Smooth muscle cell of the brain vasculature (primary cell): ENCODE measurements around the gene C1orf115.
"Not testable (repeated sequence)": the region's sequence is repeated elsewhere in the genome, so short reads cannot be mapped to it uniquely, and the experiment has no call there.

Source experiments
- DNase-seq: peaks from one replicate; pipeline ENCODE4 v3.0.0-alpha.2; 2012; ENCODE audit warnings: low read depth, low spot score

C1orf115 gene

GRCh38 chr1:220694866-220695382 lies 4.8 kb downstream of the C1orf115 start:
- DNase-seq, result no peak

- no peak for DNase-seq
Observed at GRCh38 chr1:220695426-220695825, 5.3 kb downstream of the C1orf115 start.

DNA sequence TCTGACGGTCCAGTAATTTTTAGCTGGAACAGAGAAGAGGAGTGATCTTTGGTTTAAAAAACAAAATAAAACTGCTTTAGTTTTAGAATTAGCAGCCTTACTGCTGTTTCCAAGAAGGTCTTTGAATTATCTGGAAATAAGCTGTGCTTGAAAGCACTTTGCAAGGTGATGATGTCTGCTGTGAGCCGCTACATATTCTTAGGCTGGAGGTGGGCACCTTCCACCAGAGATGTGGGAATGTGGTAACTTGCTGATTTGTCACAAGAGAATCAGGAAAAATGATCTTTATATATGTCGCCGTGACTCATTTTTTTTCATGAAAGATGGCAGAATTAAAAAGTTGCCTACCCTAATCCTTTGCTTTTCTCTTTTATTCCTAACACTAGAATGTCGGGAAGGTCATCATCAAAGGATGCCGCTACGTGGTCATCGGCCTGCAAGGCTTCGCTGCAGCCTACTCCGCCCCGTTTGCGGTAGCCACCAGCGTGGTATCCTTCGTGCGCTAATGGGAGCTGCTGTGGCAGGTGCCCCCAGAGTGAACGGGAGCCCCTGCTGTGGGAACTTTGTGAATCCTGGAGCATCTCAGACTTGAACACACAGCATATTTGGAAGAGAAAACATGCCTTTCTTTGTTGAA lies 6.2 kb downstream of the C1orf115 start:
- DNase-seq, result no peak

DNA sequence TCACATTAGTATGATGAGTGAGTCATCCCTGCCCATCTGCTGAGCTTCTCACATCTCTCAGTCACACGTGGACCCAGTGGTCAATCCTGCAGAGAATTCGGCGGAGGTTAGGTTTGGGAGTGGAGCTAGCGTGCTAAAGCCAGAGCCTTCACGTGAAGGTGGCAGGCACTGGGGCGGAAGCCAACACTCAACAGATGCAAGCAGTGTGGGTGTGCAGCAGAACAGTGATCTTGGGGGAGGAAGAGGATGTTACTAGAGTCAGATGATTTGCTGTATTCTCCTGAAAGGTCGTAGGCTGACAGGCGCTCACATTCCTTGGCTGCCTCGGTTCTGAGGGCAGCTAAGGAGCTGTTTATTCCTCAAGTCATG lies 6.7 kb downstream of the C1orf115 start:
- DNase-seq, result no peak

DNA sequence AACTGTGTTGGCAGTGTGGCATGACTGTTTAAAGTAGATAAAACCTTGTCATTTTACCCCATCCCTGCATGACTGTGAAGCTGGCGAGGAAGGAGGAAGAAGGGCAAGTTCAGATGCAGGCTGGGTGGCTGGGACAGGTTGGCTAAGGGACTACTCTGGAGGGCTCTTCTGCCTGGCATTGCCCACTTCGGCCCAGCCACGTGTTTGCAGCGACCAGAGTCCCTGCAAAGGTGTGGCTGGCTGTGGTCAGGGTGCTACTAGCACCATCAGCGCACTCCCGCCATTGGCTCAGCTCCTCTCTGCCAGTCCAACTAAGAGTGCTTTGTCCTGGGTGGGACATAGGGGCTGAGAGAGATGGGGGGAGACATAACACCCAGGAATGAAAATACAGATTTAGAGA lies 7.2 kb downstream of the C1orf115 start:
- no peak for DNase-seq

GRCh38 chr1:220698607-220699016 lies 8.4 kb downstream of the C1orf115 start:
- no peak for DNase-seq

DNA sequence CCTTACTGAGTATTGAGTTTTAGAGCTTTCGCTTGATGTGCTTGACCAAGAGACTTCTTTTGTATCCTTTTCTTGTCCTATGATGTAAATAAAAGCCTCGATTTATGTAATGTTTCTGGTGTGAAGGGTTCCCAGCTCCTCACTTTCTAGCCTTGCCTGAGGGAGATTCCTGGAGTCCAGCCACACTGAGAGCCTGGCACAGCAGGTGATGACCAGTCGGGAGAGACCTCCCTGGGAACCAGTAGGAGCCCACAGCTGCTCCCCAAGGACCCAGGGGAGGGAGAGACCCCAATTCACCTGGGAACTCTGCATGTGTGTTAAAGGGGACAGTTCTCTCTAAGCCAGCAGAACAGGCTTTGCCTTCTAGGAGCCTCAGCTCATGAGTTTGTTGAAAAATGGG lies 8.9 kb downstream of the C1orf115 start:
- no peak for DNase-seq

GRCh38 chr1:220700556-220701179 lies 10.5 kb downstream of the C1orf115 start:
- no peak for DNase-seq

- DNase-seq, result no peak
Observed at GRCh38 chr1:220701974-220702373, 11.8 kb downstream of the C1orf115 start.

DNA sequence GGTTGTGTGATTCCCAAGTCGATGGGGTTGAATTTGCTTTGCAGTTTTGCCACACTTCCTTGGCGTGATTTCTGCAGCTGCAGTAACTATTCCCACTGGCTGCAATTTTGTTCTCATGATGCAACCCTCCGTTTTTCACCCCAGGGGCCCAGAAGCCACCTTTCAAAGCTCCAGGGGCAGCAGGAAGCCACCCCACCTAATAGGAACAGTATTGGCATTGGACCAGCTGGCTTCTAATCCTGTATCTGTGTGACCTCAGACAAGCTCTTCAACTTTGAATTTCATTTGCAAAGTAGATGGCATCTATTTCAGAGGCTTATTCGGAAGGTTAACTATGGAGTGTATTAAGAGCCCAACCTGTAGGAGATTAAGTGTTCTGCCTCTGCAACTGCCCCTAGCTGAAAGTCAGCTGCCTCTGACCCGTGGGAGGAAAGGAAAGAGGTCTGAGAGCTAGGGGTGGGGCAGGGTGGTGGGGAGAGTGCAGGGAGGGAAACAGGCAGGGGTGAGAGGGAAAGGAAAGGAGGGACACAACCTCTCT lies 12.6 kb downstream of the C1orf115 start:
- DNase-seq, result no peak

DNA sequence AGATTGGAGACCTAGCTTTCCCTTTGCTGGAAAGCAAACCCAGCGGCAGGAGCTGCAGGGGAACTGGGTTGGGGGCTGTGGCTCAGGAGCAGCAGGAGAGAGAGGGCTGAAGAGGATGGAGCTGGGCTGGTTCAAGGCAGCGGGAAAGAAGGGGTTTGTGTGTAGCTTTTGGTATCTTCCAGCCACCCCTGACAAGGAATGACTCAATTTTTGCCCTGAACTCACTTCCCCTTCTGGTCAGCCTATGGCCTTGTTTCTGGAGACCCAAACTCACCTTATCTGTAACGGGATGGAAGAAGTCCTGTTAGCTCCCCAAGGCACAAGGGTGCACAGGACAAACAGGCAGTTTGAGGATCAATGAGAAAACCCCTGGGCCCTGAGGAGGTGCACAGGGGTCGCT lies 13.1 kb downstream of the C1orf115 start:
- DNase-seq, result no peak

- no peak for DNase-seq
Observed at GRCh38 chr1:220705782-220706181, 15.6 kb downstream of the C1orf115 start.

GRCh38 chr1:220706480-220706879 lies 16.3 kb downstream of the C1orf115 start:
- DNase-seq, result no peak

- DNase-seq, result no peak
Observed at GRCh38 chr1:220707160-220707559, 17.0 kb downstream of the C1orf115 start.

GRCh38 chr1:220708244-220708643 lies 18.1 kb downstream of the C1orf115 start:
- DNase-seq, result no peak

- no peak for DNase-seq
Observed at GRCh38 chr1:220708936-220709801, 19.0 kb downstream of the C1orf115 start.

DNA sequence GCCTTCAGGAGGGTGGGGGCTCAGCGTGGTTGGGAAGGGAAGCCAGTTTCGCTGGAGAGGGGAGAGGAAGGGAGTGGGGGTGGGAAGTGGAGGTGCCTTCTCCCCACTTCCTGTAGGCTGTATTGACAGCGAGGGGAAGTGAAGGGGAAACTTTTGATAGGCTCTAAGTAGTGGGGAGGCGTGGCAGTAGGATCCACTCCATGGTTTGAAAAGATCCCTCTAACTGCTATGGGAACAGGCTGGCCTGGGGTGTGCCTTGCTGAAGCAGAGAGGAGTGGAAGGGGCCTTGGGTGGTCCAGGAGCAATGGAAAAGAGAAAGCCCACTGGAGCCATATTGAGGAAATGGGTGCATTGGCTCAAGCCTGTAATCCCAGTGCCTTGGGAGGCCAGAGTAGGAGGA lies 20.2 kb downstream of the C1orf115 start:
- DNase-seq, result no peak

DNA sequence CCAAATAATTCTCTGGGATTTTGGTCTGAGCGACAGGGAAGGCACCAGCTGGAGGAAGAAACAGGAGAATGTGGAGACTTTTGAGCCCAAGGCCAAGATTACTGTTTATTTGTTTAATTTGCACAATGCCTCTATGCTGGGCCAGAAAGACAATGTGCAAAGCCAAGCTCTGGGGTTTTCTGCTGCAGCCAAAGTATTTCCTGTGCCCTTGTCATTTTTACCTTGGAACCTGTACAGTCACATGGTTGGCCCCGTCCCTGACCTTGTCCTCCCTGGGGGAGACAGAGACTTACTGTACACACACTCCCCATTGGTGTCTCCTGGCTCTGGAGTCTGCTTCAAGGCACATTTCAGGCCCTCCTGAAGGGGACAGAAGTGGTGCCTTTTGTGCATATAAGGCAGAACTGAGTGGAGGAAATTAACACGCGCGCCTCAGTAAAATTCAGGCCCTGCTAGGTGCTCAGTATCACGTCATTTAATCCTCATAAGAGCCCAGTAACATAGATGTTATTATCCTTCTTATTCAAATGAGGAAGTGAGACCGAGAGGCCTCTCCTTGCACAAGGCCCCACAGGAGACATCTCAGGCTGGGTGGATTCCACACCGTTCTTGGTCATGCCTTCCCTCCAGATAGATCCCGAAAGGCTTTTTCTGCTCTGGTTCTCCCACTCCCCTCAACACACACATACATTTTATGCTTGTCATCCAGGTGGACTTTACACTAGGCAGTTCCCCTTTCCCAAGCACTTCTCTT lies 21.1 kb downstream of the C1orf115 start:
- DNase-seq, result no peak

DNA sequence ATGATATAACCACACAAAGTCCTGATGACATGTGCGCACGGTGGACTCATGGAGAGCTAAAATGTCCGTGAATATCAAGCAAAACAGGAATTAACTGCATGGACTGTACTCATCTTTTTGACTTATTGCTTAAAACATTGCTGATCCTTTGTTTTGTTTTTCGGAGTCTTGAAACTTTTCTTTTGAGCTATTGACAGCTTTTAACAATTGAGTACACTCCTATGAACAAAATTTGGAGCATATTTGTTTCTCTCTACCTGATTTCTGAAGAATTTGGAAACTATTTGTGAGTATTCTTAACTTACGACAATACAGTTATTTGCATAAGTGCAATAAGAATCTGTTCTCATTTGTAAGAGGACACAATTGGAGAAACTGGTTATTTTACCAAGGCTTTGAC lies 25.8 kb downstream of the C1orf115 start:
- DNase-seq, result not testable (repeated sequence)

GRCh38 chr1:220717800-220718640 lies 27.9 kb downstream of the C1orf115 start:
- no peak for DNase-seq

DNA sequence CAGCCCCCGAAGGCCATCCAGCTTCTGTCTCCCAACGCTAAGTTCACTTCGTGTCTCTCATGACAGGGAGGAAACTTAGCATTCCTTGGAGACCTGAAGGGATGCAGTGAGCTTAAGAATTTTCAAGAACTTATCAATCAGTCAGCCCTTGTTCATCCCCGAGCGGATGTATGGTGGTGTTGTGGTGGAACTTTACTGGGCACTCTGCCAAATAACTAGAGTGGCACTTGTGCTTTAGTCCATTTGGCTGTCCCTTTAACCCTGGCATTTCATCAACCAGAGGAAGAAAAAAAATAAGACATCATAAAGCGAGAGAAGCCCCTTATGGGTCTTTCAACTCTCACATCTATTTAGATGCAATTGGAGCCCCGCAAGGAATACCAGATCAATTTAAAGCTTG lies 31.1 kb downstream of the C1orf115 start:
- DNase-seq, result not testable (repeated sequence)
